A673 (cell line): ENCODE measurements around the gene ABCB6. TPM values are rescaled to one million over a fixed set of nuclear protein-coding genes. Genes with fewer than 3 reads are reported as not detected.

Experiments
- BruUV-seq: library from RNA; stranded (reverse); fragments of 400-500 nt; replicated peaks from 2 replicates; lab custom pipeline; 2021; lab: Mats Ljungman, UMichigan
- CTCF ChIA-PET: fragments of 300-600 bp; sonication (Branson Sonifier 250); formaldehyde crosslinking; loops from one replicate; lab custom pipeline; 2022; ENCODE audit warnings: antibody characterized with exemption; lab: Charles Lee
- POLR2A ChIA-PET: fragments of 300-600 bp; sonication (Branson Sonifier 250); formaldehyde crosslinking; loops from one replicate; lab custom pipeline; 2022; ENCODE audit warnings: antibody characterized with exemption; ENCODE audit not compliant: low non-redundant PET; lab: Charles Lee
- DNase-seq: peaks from one replicate; pipeline ENCODE4 v3.0.0-alpha.2; 2015; ENCODE audit warnings: low spot score
- H3K27ac ChIP-seq: fragments of 200-600 bp; sonication (generic); 2 replicates; pipeline ENCODE4 v1.5.1; 2016; ENCODE audit warnings: mixed run types, low read depth, mild to moderate bottlenecking, mixed read lengths, antibody characterized with exemption, low read length; ENCODE audit not compliant: poor library complexity, severe bottlenecking
- H3K27me3 ChIP-seq: fragments of 200-600 bp; sonication (generic); replicated peaks from 2 replicates; pipeline ENCODE4 v1.6.1; 2017; ENCODE audit warnings: mixed run types, low read depth, mild to moderate bottlenecking, mixed read lengths, antibody characterized with exemption, low read length; ENCODE audit not compliant: insufficient read depth, poor library complexity
- H3K36me3 ChIP-seq: fragments of 200-600 bp; sonication (generic); 2 replicates; pipeline ENCODE4 v1.6.1; 2016; ENCODE audit warnings: mixed run types, mild to moderate bottlenecking, mixed read lengths, antibody characterized with exemption, low read length; ENCODE audit not compliant: insufficient read depth, poor library complexity, severe bottlenecking
- H3K4me1 ChIP-seq: fragments of 200-600 bp; sonication (generic); 2 replicates; pipeline ENCODE4 v1.6.1; 2017; ENCODE audit warnings: mixed run types, mild to moderate bottlenecking, mixed read lengths, antibody characterized with exemption, low read length; ENCODE audit not compliant: insufficient read depth, poor library complexity, severe bottlenecking
- H3K4me3 ChIP-seq: fragments of 200-600 bp; sonication (generic); 2 replicates; pipeline ENCODE4 v1.5.1; 2016; ENCODE audit warnings: low read depth, mixed run types, mild to moderate bottlenecking, mixed read lengths, low read length; ENCODE audit not compliant: poor library complexity, severe bottlenecking
- H3K9me3 ChIP-seq: fragments of 200-600 bp; sonication (generic); 2 replicates; pipeline ENCODE4 v1.6.1; 2016; ENCODE audit warnings: mixed run types, low read depth, mild to moderate bottlenecking, mixed read lengths, antibody characterized with exemption, low read length; ENCODE audit not compliant: poor library complexity, severe bottlenecking
- EZH2 ChIP-seq: fragments of 200-600 bp; sonication (generic); IDR thresholded peaks from 2 replicates; pipeline ENCODE4 v1.6.1; 2017; ENCODE audit warnings: borderline replicate concordance, low read depth, mild to moderate bottlenecking, mixed read lengths, antibody characterized with exemption, low read length; ENCODE audit not compliant: poor library complexity, severe bottlenecking
- intact Hi-C: fragments of 100-400 bp; cut with micrococcal nuclease; formaldehyde crosslinking; loops from one replicate; pipeline ENCODE4 v1.10.0; 2022; ENCODE audit not compliant: unreplicated experiment
- total RNA-seq: library from RNA; stranded (reverse); gene quantifications from 2 replicates; pipeline ENCODE4 v1.2.3, GENCODE V29; 2021
- TF ChIP-seq, protein P1 (sequence below): fragments of 300-800, 200-600 bp; sonication (generic); conservative IDR thresholded peaks from 2 replicates; pipeline ENCODE4 v1.5.1; 2017; ENCODE audit warnings: low read depth, mild to moderate bottlenecking, antibody characterized with exemption, low read length, moderate library complexity, mixed read lengths

ABCB6 gene
- total RNA-seq, 1 experiment from 2014 or later: 101 TPM

GRCh38 chr2:219182331-219183150 is 36.2 kb downstream of the ABCB6 start:
- H3K36me3 ChIP-seq: peaks cover 40% of the 10 kb centered on the region
- no TSS peak for BruUV-seq
- no peaks in the 10 kb centered on the region for H3K27me3 ChIP-seq
- no peak overlapping the region for H3K4me3 ChIP-seq
- H3K9me3 ChIP-seq: no peaks in the 10 kb centered on the region
- CTCF ChIA-PET: no interaction called here
- DNase-seq: no peak
- POLR2A ChIA-PET: interaction anchor here (0.6 to 0.7 kb wide), 2 partner anchors 108 to 572 kb away, joined by 6 to 12 read pairs; no protein-coding TSS in a partner anchor
- TF ChIP-seq, protein P1, sequence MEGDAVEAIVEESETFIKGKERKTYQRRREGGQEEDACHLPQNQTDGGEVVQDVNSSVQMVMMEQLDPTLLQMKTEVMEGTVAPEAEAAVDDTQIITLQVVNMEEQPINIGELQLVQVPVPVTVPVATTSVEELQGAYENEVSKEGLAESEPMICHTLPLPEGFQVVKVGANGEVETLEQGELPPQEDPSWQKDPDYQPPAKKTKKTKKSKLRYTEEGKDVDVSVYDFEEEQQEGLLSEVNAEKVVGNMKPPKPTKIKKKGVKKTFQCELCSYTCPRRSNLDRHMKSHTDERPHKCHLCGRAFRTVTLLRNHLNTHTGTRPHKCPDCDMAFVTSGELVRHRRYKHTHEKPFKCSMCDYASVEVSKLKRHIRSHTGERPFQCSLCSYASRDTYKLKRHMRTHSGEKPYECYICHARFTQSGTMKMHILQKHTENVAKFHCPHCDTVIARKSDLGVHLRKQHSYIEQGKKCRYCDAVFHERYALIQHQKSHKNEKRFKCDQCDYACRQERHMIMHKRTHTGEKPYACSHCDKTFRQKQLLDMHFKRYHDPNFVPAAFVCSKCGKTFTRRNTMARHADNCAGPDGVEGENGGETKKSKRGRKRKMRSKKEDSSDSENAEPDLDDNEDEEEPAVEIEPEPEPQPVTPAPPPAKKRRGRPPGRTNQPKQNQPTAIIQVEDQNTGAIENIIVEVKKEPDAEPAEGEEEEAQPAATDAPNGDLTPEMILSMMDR: no peak
- intact Hi-C loops: no loop called here
- H3K4me1 ChIP-seq: peaks cover 5% of the 10 kb centered on the region
- H3K27ac ChIP-seq: no peak overlapping the region

DNA sequence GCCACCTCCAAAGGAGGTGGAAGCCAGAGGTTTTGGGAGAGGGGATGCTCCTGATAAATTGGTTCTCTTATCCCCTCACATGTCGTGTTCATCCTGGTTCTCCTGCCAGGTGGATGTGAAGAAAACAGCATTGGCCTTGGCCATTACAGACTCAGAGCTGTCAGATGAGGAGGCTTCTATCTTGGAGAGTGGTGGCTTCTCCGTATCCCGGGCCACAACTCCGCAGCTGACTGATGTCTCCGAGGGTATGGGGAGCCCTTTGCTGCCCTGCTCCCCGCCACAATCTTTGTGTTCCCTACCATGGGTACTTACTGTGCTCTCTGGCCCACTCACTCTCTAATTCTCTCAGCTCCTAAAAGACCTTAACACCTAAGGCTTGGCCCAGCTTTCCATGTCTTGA is 37.2 kb downstream of the ABCB6 start:
- peaks cover 5% of the 10 kb centered on the region for H3K4me1 ChIP-seq
- BruUV-seq: no TSS peak
- H3K36me3 ChIP-seq: peaks cover 40% of the 10 kb centered on the region
- CTCF ChIA-PET: no interaction called here
- no peak for DNase-seq
- H3K27me3 ChIP-seq: no peaks in the 10 kb centered on the region
- H3K4me3 ChIP-seq: no peak overlapping the region
- TF ChIP-seq, protein P1: no peak
- TF ChIP-seq EZH2: no peak
- POLR2A ChIA-PET: interaction anchor here (0.6 kb wide), 1 partner anchor 109 kb away, joined by 6 read pairs; no protein-coding TSS in a partner anchor
- H3K9me3 ChIP-seq: no peaks in the 10 kb centered on the region
- intact Hi-C loops: no loop called here
- no peak overlapping the region for H3K27ac ChIP-seq

GRCh38 chr2:219180961-219181360 is 37.8 kb downstream of the ABCB6 start:
- TF ChIP-seq, protein P1: no peak
- no peak for TF ChIP-seq EZH2
- ChIA-PET POLR2A (no interaction called here), CTCF (no interaction called here)
- intact Hi-C loops: no loop called here
- Histone ChIP-seq H3K36me3 (peaks cover 40% of the 10 kb centered on the region), H3K27me3 (no peaks in the 10 kb centered on the region), H3K27ac (no peak overlapping the region), H3K9me3 (no peaks in the 10 kb centered on the region), H3K4me1 (peaks cover 5% of the 10 kb centered on the region), H3K4me3 (no peak overlapping the region)
- no TSS peak for BruUV-seq
- no peak for DNase-seq
